ENCODE data around the gene HAUS8. TPM values are rescaled to one million over a fixed set of nuclear protein-coding genes. Genes with fewer than 3 reads are reported as not detected.
A peak's percentile ranks its signal among the peaks of the same experiment; 100 is the strongest.

HAUS8 gene
- total and polyA plus RNA-seq, 4 donors: 2.4 to 10.7 (median 7.8) TPM

DNA sequence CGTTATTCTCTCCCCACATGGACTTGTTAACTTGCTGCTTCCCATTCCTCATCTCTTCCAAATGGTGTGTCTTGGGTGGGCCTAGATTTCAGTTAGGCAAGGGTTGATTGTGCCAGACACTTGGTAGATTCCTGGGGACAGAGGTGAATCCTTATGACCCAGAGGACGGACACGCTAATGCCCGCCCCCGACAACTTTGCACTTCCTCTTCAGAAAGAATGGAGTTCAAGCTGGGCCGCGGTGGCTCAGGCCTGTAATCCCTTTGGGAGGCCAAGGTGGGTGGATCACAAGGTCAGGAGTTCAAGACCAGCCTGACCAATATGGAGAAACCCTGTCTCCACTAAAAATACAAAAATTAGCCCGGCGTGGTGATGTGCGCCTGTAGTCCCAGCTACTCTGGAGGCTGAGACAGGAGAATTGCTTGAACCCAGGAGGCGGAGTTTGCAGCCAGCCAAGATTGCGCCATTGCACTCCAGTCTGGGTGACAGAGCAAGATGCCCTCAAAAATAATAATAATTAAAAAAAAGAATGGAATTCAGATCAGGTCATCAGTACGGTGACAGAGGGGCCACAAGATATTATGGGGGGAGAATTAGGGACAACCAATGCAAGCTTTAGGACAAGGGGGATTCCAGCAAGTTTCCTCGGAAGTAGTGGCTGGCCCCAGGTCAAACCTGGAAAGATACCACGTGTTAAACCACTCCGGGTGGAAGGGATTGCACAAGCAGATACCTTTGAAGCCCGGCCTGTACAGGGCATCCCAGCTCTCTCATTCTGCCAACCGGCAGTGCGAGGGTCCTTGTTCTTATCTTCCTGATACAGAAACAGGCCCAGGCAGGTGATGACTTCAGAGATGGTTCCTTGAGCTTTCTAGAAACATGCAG is 3.0 kb upstream of the HAUS8 start:
- Histone ChIP-seq H3K9me3 (ENCODE audit: control insufficient read depth, insufficient read depth, low read length) (no peaks in the 10 kb centered on the region), H3K36me3 (ENCODE audit: control insufficient read depth, insufficient read depth, low read length) (peaks cover 5% of the 10 kb centered on the region), H3K27ac (ENCODE audit: low read depth, low read length) (peak overlapping the region; percentile 95), H3K27me3 (ENCODE audit: control insufficient read depth, insufficient read depth, low read length) (no peaks in the 10 kb centered on the region), H3K4me3 (ENCODE audit: low read depth, low read length) (no peak overlapping the region), H3K4me1 (ENCODE audit: control insufficient read depth, insufficient read depth, low read length) (peaks cover 71% of the 10 kb centered on the region)
- DNase-seq (ENCODE audit: low read depth in 4 of 6, low spot score in 6 of 6): no peak
- 98% methylated on average over 17 of the region's 19 CpGs for WGBS (ENCODE audit: insufficient coverage)

DNA sequence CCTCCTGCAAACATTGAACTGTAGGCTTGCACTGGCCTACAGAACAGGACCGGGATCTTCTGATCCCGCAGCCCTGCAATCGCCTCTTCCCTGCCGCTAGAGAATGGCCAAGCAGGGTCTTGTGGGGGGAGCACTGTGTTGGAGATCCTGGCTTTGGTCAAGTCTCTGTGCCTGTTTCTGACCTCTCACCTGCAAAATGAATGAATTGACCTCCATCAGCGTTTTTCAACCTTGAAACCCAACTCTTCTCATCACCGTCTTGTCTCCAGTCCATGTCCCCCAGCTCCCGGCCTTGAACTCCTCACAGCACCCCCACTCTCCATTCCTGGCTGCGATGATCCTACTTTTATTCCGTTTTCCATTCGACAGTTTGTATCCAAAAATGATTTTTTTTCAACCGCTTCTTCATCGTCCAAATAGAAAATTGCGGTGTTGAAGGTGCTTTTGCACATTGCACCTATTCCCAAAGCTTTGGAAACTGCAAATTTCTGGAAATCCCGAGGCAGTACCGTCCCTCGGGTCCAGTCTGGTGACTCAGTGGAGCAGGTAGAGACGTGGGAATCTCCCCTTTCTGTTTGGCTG is 2.3 kb upstream of the HAUS8 start:
- H3K4me3 ChIP-seq (ENCODE audit: low read depth, low read length): no peak overlapping the region
- no peak overlapping the region for H3K27ac ChIP-seq (ENCODE audit: low read depth, low read length)
- H3K4me1 ChIP-seq (ENCODE audit: control insufficient read depth, insufficient read depth, low read length): peaks cover 69% of the 10 kb centered on the region
- H3K9me3 ChIP-seq (ENCODE audit: control insufficient read depth, insufficient read depth, low read length): no peaks in the 10 kb centered on the region
- H3K27me3 ChIP-seq (ENCODE audit: control insufficient read depth, insufficient read depth, low read length): no peaks in the 10 kb centered on the region
- H3K36me3 ChIP-seq (ENCODE audit: control insufficient read depth, insufficient read depth, low read length): peaks cover 9% of the 10 kb centered on the region
- no peak for DNase-seq (ENCODE audit: low read depth in 4 of 6, low spot score in 6 of 6)
- WGBS (ENCODE audit: insufficient coverage): 80% methylated on average over 13 of the region's 17 CpGs

- Histone ChIP-seq H3K36me3 (ENCODE audit: control insufficient read depth, insufficient read depth, low read length) (peaks cover 6% of the 10 kb centered on the region), H3K4me3 (ENCODE audit: low read depth, low read length) (peak overlapping the region; percentile 49), H3K27me3 (ENCODE audit: control insufficient read depth, insufficient read depth, low read length) (no peaks in the 10 kb centered on the region), H3K27ac (ENCODE audit: low read depth, low read length) (peak overlapping the region; percentile 58), H3K4me1 (ENCODE audit: control insufficient read depth, insufficient read depth, low read length) (peaks cover 59% of the 10 kb centered on the region), H3K9me3 (ENCODE audit: control insufficient read depth, insufficient read depth, low read length) (no peaks in the 10 kb centered on the region)
- 5% methylated on average over 12 of the region's 12 CpGs for WGBS (ENCODE audit: insufficient coverage)
- no peak for DNase-seq (ENCODE audit: low read depth in 4 of 6, low spot score in 6 of 6)
Observed at GRCh38 chr19:17076543-17076991, 1.3 kb upstream of the HAUS8 start.

- peak overlapping the region; percentile 49 for H3K4me3 ChIP-seq (ENCODE audit: low read depth, low read length)
- DNase-seq (ENCODE audit: low read depth in 4 of 6, low spot score in 6 of 6): peak in 2 of 6 donors; percentile 20 to 68
- H3K4me1 ChIP-seq (ENCODE audit: control insufficient read depth, insufficient read depth, low read length): peaks cover 57% of the 10 kb centered on the region
- H3K27ac ChIP-seq (ENCODE audit: low read depth, low read length): peak overlapping the region; percentile 58
- H3K36me3 ChIP-seq (ENCODE audit: control insufficient read depth, insufficient read depth, low read length): peaks cover 9% of the 10 kb centered on the region
- H3K27me3 ChIP-seq (ENCODE audit: control insufficient read depth, insufficient read depth, low read length): no peaks in the 10 kb centered on the region
- under 1% methylated on average over 42 of the region's 43 CpGs for WGBS (ENCODE audit: insufficient coverage)
- H3K9me3 ChIP-seq (ENCODE audit: control insufficient read depth, insufficient read depth, low read length): no peaks in the 10 kb centered on the region
Observed at GRCh38 chr19:17075864-17076542, 751 bp upstream of the HAUS8 start.

DNA sequence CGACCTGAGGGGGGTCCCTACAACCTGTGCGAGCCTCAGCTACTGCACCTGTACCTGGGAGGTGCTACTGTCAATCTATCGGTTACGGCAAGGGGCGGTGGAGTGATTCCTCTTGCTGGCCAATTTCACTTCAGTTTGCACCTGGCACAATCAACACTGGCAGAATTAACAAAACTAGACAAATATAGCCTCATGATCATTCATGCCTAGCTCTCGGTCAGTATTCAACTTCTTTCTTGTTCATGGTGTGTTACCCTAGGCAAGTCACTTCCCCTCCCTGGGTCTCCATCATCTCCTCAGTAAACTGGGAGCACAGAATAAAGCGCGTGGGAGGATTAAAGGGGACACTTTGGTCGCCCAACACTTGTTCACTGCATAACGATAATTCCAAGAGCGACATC is 618 bp downstream of the HAUS8 start:
- DNase-seq (ENCODE audit: low read depth in 4 of 6, low spot score in 6 of 6): no peak
- H3K27me3 ChIP-seq (ENCODE audit: control insufficient read depth, insufficient read depth, low read length): no peaks in the 10 kb centered on the region
- WGBS (ENCODE audit: insufficient coverage): 11% methylated on average over 9 of the region's 11 CpGs
- H3K9me3 ChIP-seq (ENCODE audit: control insufficient read depth, insufficient read depth, low read length): no peaks in the 10 kb centered on the region
- peak overlapping the region; percentile 90 for H3K4me3 ChIP-seq (ENCODE audit: low read depth, low read length)
- peaks cover 23% of the 10 kb centered on the region for H3K36me3 ChIP-seq (ENCODE audit: control insufficient read depth, insufficient read depth, low read length)
- H3K27ac ChIP-seq (ENCODE audit: low read depth, low read length): peak overlapping the region; percentile 79
- peaks cover 52% of the 10 kb centered on the region for H3K4me1 ChIP-seq (ENCODE audit: control insufficient read depth, insufficient read depth, low read length)

DNA sequence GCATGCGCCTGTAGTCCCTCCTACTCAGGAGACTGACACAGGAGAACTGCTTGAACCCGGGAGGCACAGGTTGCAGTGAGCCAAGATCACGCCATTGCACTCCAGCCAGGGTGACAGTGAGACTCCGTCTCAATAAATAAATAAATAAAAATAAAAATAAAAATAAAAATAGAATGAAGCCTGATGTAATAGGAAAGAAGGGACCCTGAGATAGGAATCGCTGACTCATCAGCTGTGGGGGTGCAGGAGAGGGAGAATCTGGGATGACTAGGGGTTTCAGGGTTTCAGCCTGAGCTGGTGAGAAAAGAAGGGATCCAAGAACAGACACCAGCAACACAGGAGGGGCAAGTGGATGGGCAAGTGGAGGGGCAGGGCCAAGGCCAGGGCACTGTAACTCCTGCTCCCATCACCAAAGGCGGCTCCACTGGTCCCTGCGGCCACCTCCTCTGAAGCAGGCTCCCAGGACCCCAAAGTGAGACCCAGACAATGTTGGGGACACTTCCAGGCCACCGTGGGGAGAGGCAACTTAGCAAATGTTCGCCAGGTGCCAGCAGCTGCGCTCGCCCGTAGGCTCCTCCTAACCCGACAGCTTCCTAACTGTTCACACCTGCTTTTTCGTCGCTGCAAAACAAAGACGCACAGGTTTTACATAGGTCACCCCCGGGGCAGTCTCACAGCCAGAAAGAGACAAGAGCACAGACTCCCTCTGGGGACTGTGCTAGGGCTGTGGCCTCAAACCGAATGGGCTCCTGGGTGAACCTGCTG is 1.2 kb downstream of the HAUS8 start:
- H3K36me3 ChIP-seq (ENCODE audit: control insufficient read depth, insufficient read depth, low read length): peaks cover 27% of the 10 kb centered on the region
- no peak for DNase-seq (ENCODE audit: low read depth in 4 of 6, low spot score in 6 of 6)
- H3K9me3 ChIP-seq (ENCODE audit: control insufficient read depth, insufficient read depth, low read length): no peaks in the 10 kb centered on the region
- peaks cover 46% of the 10 kb centered on the region for H3K4me1 ChIP-seq (ENCODE audit: control insufficient read depth, insufficient read depth, low read length)
- WGBS (ENCODE audit: insufficient coverage): 31% methylated on average over 14 of the region's 18 CpGs
- no peak overlapping the region for H3K27ac ChIP-seq (ENCODE audit: low read depth, low read length)
- no peaks in the 10 kb centered on the region for H3K27me3 ChIP-seq (ENCODE audit: control insufficient read depth, insufficient read depth, low read length)
- peak overlapping the region; percentile 90 for H3K4me3 ChIP-seq (ENCODE audit: low read depth, low read length)

DNA sequence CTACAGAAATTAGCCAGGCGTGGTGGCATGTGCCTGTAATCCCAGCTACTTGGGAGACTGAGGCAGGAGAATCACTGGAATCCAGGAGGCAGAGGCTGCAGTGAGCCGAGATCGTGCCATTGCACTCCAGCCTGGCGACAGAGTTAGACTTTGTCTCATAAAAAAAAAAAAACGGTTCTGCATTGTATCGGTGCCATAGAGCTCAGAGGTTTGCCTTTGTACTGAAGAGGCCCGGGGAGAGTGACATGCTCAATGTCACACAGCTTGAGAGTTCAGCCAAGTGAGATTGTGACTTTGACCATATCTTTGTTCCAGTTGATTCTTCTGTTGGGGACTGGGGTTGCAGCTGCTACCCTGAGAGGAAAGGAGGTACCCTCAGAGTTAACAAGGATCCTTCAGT is 4.3 kb downstream of the HAUS8 start:
- DNase-seq (ENCODE audit: low read depth in 4 of 6, low spot score in 6 of 6): no peak
- Histone ChIP-seq H3K27me3 (ENCODE audit: control insufficient read depth, insufficient read depth, low read length) (no peaks in the 10 kb centered on the region), H3K9me3 (ENCODE audit: control insufficient read depth, insufficient read depth, low read length) (no peaks in the 10 kb centered on the region), H3K27ac (ENCODE audit: low read depth, low read length) (no peak overlapping the region), H3K4me1 (ENCODE audit: control insufficient read depth, insufficient read depth, low read length) (peaks cover 16% of the 10 kb centered on the region), H3K36me3 (ENCODE audit: control insufficient read depth, insufficient read depth, low read length) (peaks cover 32% of the 10 kb centered on the region), H3K4me3 (ENCODE audit: low read depth, low read length) (no peak overlapping the region)
- 88% methylated on average over 7 of the region's 7 CpGs for WGBS (ENCODE audit: insufficient coverage)

DNA sequence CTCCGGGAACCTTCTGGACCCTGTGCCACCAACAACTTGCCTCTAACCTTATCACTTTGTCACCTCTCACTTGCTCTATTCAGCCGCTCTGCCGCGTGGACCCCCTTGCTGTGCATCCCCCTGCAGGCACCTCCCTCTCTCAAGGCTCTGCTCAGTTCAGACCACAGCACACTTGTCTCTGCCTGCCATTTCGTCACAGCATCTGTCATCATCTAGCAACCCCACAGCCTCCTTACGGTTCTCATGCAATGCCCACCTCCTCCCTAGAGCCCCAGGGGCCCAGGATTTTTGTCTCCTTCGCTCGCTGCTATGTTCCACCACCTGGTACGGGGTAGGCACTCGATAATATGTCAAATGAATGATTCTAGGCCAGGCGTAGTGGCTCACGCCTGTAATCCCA is 4.8 kb downstream of the HAUS8 start:
- Histone ChIP-seq H3K36me3 (ENCODE audit: control insufficient read depth, insufficient read depth, low read length) (peaks cover 32% of the 10 kb centered on the region), H3K4me1 (ENCODE audit: control insufficient read depth, insufficient read depth, low read length) (peaks cover 16% of the 10 kb centered on the region), H3K27ac (ENCODE audit: low read depth, low read length) (no peak overlapping the region), H3K9me3 (ENCODE audit: control insufficient read depth, insufficient read depth, low read length) (no peaks in the 10 kb centered on the region), H3K4me3 (ENCODE audit: low read depth, low read length) (no peak overlapping the region), H3K27me3 (ENCODE audit: control insufficient read depth, insufficient read depth, low read length) (no peaks in the 10 kb centered on the region)
- WGBS (ENCODE audit: insufficient coverage): 92% methylated on average over 12 of the region's 12 CpGs
- DNase-seq (ENCODE audit: low read depth in 4 of 6, low spot score in 6 of 6): no peak

GRCh38 chr19:17069193-17069592 is 6.1 kb downstream of the HAUS8 start:
- 78% methylated on average over 7 of the region's 9 CpGs for WGBS (ENCODE audit: insufficient coverage)
- Histone ChIP-seq H3K4me1 (ENCODE audit: control insufficient read depth, insufficient read depth, low read length) (peaks cover 11% of the 10 kb centered on the region), H3K4me3 (ENCODE audit: low read depth, low read length) (no peak overlapping the region), H3K27ac (ENCODE audit: low read depth, low read length) (no peak overlapping the region), H3K9me3 (ENCODE audit: control insufficient read depth, insufficient read depth, low read length) (no peaks in the 10 kb centered on the region), H3K36me3 (ENCODE audit: control insufficient read depth, insufficient read depth, low read length) (peaks cover 32% of the 10 kb centered on the region), H3K27me3 (ENCODE audit: control insufficient read depth, insufficient read depth, low read length) (no peaks in the 10 kb centered on the region)
- no peak for DNase-seq (ENCODE audit: low read depth in 4 of 6, low spot score in 6 of 6)

Measured in spinal cord (tissue), 10 donors.